Measurements from ENCODE around the gene CLCA4.

Gene CLCA4, protein sequence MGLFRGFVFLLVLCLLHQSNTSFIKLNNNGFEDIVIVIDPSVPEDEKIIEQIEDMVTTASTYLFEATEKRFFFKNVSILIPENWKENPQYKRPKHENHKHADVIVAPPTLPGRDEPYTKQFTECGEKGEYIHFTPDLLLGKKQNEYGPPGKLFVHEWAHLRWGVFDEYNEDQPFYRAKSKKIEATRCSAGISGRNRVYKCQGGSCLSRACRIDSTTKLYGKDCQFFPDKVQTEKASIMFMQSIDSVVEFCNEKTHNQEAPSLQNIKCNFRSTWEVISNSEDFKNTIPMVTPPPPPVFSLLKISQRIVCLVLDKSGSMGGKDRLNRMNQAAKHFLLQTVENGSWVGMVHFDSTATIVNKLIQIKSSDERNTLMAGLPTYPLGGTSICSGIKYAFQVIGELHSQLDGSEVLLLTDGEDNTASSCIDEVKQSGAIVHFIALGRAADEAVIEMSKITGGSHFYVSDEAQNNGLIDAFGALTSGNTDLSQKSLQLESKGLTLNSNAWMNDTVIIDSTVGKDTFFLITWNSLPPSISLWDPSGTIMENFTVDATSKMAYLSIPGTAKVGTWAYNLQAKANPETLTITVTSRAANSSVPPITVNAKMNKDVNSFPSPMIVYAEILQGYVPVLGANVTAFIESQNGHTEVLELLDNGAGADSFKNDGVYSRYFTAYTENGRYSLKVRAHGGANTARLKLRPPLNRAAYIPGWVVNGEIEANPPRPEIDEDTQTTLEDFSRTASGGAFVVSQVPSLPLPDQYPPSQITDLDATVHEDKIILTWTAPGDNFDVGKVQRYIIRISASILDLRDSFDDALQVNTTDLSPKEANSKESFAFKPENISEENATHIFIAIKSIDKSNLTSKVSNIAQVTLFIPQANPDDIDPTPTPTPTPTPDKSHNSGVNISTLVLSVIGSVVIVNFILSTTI

DNA sequence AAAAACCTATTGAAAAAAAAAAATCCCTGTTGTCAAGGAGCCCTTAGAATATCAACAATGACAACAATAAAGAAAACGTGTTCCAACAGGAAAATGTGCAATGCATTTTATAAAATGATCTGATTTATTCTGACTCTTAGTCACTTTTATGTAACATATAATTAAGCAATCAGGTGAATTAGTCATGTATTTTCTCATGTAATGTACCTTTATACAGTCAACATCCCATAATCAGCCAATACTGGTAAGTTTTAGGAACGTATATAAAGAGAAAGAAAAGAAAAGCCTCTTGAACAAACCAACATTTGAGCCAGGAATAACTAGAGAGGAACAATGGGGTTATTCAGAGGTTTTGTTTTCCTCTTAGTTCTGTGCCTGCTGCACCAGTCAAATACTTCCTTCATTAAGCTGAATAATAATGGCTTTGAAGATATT, at the start of gene CLCA4:
Gene CLCA4 (plus strand): TSS at position 292 of the 435 bp plus-strand sequence. CDS start 42 bp downstream, at position 334.
- no peak for DNase-seq

DNA sequence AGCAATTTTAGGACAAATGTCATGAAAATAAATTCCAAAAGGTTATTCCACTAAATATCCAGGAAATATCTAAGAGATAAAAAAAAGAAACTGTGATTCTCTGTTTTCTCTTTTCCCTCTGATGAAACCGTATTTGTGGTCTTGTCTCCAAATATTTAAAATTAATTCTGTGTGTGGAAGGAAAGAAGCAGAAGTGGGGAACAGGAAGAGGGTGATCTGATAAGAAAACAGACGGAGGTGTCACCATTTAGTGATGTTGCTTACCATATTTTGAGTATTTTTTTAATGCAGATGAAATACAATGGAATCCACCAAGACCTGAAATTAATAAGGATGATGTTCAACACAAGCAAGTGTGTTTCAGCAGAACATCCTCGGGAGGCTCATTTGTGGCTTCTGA, 48.6 kb upstream of the CLCA4 start:
- DNase-seq = no peak

DNA sequence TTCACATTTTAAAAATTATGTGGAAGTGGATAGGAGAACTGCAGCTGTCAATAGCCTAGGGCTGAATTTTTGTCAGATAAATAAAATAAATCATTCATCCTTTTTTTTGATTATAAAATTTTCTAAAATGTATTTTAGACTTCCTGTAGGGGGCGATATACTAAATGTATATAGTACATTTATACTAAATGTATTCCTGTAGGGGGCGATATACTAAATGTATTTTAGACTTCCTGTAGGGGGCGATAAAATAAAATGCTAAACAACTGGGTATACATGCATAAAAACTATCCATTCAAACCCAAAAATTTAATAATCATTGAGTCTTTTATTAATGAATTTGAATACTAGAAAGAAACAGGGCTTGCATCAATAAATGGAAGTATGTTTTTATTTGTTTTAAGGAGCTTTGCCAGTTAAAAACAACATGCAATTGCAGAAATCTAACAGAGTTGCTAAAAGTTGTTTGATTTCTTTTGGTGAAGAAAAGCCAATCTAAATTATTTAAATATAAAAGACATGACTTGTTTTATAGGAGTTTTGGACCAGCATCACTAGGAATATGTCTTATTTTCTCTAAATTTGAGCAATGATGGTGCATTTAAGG, 46.8 kb upstream of the CLCA4 start:
- DNase-seq = no peak

DNA sequence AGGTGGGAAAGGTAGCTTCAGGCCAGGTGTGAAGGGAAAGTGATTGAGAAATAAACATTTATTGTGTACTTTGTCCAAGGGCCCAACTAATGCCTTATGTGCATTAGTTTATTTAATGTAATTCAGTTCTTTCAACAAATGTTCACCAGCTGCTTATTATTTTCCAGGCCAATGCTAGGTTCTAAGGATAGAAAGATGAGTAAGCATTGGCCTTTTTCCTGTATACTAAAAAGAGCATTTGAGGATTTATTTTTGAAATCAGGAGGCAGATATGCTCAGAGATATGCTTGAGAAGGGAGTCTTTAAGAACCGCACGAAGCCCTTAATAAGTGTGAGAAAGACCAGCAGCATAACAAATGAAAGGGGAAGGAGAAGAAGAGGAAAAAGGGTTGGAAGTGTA, 46.2 kb upstream of the CLCA4 start:
- DNase-seq = no peak

DNA sequence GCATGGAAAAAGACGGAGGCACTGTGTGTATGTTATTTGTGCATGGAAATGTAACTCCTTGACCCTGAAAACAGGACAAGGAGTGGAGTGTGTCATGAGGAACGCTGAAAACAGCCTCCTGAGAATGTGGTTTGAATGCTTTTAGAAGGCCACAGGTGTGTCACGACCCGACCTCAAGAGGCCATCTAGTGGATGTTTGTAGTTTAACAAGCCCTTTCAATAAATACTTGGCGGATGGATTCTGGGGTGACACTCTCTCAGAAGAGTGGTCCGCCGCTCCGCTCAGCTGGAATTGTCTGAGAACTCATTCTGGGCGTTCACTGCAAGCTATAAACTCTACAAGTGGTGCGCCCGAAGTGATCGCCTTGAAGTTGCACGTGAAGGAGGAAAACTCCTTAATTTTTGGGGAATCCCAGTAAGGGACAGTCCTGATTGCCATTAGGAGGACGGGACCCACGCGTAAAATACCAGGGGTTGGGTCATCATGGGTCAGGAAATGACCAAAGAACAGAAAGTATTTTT, 44.7 kb upstream of the CLCA4 start:
- DNase-seq = peak; percentile 30

DNA sequence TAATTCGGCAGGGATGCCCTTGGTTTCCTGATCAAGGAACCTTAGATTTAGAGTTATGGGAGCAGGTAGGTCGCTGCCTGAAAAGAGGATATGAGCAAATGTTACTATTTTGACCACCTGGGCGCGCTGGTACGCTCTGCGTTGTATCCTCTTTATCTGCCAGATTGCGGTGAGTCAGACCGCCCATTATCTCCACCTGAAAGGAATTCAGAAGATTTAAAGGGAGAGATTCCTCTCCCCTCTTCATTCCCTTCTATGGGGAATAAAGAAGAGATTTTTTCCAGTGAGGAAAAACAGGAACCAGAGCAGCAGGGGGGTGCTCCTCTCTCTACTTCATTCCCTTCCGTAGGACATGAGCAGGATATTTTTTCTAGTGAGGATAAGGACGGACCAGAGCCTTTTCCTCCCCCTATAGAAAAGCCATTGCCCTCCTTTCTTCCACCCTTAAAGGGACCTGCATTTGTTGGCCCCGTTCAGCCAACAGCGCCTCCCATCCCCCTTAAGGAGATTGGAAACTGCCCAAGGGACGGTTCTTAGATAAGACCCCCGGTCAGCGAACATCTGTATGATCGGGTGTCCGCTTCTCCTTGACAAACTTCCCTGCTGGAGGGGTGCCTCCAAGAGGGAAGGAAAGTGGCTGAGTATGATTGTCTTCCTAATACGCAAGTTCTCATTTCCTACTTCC, 44.0 kb upstream of the CLCA4 start:
- DNase-seq = no peak

DNA sequence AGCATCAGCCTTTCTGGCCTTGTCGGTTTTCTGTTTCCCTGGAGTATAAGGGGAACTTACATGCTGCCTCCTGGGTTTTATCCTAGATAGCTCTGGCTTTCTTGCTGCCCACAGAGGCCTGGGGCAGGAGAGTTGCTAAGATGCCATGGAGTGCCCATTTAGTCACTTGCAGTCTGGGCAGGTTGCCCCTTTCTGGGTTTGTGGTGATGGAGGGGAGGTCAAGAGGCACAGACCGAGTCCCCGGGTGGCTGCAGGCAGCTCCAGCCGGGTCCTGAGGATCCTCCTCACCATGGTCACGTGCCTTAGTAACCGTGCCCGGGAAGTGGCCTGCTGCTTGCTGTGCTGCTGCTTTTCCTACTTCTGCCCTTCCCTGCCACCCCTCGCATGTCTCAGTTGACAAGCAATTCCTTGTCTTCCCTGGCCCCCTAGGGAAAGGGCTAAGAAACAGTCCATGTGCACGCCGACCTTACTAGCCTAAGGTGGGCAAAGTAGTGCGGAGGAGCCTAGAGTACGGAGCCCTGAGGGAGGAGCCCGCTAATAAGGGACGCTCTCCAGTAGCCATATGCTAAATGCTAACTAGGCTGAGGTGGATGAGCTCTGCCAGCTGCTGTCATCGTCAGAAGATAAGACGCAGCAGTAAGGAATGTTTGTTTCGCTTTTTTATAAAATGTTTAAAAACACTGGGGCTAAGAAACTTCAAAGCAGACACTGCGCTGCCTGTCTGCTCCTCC, 43.3 kb upstream of the CLCA4 start:
- DNase-seq = no peak

DNA sequence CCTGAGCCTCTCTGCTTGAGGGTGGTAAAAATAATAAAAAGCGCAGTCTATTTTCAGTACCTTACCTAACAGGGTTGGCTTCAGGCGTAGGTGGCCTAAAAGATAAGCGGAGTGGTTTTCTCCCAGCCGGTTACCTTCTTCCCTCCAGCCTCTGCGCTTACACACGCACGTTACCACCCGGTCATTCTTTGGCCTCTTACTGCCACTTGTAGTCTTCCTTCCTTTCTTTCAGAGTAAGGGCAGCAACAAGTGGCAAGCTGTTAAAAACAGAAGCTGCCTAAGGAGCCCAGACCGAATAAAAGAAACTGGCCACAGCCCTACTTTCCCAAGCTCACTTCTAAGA, 42.8 kb upstream of the CLCA4 start:
- no peak for DNase-seq

DNA sequence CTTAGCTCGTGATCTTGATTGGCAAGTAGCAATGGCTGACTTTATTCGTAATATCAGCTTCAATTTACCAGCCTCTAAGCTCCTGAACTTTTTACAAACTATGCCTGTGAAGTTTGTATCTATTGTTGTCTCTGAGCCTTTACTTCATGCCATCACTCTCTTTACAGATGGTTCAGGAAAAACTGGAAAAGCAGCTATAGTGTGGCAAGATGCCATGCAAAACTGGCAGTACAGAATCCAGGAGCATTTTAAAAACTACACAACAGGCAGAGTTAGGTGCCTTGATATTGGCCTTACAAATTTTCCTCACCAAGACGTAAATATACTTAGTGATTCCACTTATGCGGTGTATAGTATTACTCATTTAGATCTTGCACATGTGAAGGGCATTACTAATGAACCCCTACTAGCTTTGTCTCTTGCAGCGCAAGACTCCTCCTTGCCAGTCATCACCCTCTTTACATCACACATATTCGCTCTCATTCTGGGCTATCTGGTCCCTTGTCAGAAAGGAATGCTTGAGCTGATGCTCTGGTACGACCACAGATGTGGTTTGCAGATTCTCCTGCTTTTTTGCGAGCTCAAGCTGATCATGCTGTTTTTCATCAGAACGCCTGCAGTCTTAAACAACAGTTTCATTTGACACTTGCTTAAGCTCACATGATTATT, 41.8 kb upstream of the CLCA4 start:
- DNase-seq = no peak

DNA sequence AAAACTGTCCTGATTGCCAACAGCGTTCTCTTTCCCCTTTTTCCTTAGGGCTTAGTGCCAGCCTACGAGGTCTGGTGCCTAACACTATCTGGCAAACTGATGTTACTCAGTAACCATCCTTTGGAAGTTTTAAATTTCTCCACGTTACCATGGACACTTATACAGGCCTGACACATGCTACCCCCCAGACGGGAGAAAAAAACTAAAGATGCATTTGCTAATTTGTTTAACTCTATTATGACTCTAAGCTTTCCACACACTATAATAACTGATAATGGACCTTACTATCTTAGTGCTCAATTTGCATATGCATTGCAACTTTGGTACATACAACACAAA, 41.3 kb upstream of the CLCA4 start:
- DNase-seq = no peak

DNA sequence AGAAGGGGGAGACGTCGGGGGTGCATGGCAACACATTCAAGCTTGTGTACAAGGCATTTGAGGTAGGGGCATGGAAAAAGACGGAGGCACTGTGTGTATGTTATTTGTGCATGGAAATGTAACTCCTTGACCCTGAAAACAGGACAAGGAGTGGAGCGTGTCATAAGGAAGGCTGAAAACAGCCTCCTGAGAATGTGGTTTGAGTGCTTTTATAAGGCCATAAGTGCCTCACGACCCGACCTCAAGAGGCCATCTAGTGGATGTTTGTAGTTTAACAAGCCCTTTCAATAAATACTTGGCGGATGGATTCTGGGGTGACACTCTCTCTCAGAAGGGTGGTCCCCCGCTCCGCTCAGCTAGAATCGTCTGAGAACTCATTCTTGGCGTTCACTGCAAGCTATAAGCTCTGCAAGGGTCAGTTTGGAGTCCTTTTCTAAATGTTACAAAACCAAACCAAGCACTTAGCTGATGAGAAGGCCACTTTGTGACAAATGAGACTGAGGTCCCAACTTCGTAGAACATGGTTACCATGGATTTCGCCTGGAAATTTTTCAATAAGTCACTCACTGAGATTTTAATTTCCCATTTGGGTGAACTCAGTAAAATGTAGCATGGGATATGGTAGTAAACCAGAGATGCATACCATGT, 38.8 kb upstream of the CLCA4 start:
- no peak for DNase-seq

DNA sequence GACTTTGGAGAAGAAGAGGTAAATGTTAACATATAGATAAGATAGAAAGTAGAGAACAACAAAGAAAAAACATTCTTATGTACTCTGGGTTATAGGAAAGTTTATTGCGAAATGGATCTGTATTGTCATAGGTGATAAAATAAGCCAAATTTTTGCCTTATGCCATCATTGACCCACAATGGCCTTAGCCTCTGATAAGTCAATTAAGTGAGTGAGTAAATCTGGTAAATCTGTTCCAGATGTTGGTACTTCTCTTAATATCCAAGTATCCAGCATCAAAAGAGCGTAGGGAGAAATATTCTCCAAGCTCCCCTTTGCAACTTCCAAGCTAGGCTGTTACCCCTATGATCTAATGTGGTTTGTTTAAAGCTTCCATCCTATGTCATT, 38.3 kb upstream of the CLCA4 start:
- DNase-seq = no peak

DNA sequence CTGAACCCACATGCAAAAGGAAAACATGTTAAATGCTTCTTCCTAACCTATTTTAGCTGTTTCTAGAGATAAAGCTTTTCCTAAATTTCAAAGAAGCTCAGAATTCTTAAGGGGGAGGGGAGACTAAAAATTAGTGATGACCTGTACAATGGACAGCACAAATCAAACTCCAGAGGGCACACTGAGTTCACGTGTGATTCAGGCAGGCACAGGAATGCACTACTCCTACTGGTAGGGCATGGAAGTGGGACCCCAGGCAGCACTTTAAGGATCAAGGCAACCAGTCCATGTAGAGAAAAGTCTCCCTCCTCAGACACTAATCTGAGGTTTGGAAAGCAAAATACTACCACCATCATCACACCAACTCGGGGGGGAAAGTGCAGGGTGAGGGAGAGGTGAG, 31.3 kb upstream of the CLCA4 start:
- no peak for DNase-seq

DNA sequence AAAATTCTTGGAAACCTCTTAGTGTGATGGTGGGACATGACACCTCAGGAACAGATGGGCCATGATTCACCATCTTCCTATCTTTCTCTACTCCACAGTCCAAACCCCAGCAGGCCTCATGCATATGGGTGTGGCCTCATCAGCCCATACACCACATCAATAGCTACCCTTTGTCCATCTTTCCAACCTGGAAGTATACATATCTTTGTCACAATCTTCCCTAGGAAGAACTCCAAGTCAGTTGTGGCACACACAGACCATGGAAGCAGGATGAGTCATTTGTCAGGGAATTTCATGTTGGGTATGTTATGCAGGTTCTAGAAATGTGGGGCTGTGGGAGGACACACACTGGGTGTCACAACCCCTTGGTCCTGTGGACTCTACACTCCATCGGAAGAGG, 30.5 kb upstream of the CLCA4 start:
- DNase-seq = no peak

DNA sequence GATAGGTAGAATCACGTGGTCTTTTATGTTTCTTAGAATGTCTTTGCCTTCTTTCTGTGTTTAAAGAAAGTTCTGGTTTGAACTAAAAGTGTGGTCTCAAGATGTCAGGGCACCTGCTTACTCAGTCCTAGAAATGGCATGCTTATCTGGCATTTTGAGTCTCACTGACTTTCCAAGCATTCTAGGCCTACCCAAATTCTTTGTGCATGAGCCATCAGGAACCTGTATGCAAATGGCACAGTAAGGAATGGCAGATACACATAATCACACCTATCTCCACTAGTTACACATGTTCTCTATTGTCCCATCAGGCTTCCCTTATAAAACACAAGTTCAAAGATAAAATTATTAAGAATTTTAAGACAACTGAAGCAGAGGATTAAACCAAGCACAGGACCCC, 29.5 kb upstream of the CLCA4 start:
- no peak for DNase-seq

DNA sequence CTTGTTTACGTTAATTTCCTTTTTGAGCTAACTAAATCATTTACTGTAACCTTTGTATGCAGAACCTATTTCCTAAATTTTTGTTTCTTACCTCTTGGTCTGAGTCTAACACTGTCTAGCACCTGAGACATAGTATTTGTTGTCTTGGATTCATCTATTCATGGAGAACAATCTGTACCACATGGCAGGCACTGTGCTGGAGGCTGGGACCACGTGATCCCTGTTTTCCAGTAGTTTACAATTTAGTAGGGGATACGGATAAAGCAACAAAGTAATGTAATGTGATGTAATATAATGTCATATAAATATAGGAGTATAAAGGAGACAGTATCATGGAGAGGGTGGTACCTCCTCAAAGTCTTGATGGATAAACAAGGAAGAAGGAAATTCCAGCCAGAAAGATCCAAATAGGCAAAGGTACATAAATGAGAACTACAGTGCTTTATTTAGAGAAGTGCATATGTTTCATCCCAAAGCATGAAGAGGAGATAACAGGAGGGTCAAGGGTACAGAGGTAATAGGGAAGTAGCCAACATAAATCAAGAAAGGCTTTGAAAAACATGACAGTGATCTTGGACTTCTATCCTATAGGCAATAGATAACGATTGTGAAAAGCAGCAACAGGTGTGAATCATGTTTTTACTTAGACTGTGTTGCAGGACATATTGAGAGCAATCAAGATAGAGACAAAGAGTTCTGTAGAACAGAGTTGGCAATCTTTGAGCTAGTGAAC, 25.9 kb upstream of the CLCA4 start:
- no peak for DNase-seq

DNA sequence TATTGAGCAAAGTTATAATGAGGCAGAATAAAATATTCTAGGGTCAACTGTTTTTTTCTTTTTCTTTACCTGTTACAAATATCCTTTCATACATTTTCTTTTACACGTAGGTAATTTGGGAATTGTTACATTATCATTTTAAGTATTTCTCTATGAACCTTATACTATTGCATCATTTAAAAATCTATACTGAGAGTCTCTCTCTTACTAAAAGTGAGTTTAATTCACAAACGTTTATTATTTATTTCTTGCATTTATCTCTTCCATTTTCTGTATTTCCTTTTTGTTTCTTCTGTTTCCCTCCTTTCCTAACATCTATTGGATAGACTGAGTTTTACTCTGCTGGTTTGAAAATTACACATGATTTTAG, 25.4 kb upstream of the CLCA4 start:
- DNase-seq = no peak

DNA sequence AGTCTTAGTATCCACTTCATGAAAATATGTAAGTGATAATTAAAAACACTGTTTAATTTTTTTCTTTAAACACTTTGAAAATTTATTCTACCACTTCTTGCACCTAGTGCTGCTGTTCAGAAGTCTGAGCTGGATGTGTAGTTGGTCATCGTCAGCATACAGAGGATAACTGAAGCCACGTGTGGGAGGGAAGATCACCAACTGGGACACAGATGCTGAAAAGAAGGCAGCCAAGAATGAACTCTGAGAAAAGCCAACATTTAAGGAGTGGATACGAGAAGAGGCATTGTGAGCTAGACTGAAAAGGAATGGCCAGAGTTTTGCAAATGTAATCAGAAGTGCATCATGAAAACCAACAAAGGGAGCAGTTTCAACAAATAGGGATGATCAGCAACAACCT, 24.6 kb upstream of the CLCA4 start:
- no peak for DNase-seq

DNA sequence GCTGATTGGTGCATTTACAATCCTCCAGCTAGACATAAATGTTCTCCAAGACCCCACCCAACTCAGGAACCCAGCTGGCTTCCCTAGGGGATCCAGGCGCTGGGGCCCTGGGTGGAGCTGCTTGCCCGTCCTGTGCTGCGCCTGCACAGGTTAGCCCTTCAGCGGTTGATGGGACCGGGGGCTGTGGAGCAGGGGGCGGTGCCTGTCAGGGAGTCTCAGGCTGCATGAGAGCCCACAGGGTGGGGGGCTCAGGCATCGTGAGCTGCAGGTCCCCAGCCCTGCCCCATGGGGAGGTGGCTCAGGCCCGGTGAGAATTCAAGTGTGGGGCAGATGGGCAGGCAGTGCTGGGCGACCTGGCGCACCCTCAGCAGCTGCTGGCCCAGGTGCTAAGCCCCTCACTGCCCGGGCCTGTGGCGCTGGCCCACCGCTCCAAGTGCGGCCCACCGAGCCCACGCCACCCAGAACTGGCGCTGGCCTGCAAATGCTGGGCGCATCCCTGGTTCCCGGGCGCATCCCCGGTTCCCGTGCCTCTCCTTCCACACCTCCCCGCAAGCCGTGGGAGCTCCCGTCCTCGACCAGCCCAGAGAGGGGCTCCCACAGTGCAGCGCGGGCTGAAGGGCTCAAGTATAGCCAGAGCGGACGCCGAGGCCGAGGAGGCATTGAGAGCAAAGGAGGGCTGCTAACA, 23.1 kb upstream of the CLCA4 start:
- DNase-seq = no peak

DNA sequence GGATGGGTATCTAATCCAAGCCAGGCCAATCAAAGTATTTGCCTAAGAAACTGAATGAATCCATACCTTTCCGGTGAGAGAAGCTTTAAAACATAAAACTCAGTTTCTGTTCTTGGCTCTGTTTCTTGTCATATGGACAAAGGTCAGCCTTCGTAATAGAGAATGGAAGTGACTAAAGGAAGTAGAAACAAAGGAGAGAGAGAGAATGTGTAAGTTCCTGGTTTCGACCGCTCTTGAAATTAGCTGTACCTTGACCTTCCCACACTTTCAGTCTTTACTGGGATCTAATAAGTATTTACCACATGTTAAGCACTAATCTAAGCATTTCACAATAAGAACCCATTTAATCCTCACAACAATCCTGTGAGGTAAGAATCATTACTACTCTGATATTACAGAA, 19.6 kb upstream of the CLCA4 start:
- no peak for DNase-seq
